ENCODE data around the gene TMEM168.
"Not testable (repeated sequence)": the region's sequence is repeated elsewhere in the genome, so short reads cannot be mapped to it uniquely, and the experiment has no call there.

Gene TMEM168

DNA sequence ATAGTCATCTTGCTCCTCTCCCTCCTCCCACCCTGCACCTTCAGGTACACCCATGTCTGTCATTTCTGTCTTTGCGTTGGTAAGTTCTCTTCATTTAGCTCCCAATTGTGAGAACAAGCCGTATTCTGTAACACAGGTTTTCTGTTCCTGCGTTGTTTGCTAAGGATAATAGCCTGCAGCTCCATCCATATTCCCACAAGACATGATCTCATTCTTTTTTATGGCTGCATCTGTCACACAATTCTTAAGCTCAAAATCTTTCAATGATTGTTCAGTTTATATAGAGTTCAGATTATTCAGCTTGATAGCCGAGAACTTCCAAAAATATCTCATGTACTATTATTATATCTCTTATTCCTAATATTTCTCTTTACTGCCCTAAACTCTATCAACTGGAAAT, 16.0 kb upstream of the TMEM168 start:
- TF ChIP-seq, protein P1, sequence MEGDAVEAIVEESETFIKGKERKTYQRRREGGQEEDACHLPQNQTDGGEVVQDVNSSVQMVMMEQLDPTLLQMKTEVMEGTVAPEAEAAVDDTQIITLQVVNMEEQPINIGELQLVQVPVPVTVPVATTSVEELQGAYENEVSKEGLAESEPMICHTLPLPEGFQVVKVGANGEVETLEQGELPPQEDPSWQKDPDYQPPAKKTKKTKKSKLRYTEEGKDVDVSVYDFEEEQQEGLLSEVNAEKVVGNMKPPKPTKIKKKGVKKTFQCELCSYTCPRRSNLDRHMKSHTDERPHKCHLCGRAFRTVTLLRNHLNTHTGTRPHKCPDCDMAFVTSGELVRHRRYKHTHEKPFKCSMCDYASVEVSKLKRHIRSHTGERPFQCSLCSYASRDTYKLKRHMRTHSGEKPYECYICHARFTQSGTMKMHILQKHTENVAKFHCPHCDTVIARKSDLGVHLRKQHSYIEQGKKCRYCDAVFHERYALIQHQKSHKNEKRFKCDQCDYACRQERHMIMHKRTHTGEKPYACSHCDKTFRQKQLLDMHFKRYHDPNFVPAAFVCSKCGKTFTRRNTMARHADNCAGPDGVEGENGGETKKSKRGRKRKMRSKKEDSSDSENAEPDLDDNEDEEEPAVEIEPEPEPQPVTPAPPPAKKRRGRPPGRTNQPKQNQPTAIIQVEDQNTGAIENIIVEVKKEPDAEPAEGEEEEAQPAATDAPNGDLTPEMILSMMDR (conservative IDR thresholded peaks at IDR 0.05; ENCODE audit: low read depth, low read length), result no peak
- no peak overlapping the region for H3K4me3 ChIP-seq (ENCODE audit: low read depth, low read length)
- no peak for DNase-seq (ENCODE audit: low read depth)

DNA sequence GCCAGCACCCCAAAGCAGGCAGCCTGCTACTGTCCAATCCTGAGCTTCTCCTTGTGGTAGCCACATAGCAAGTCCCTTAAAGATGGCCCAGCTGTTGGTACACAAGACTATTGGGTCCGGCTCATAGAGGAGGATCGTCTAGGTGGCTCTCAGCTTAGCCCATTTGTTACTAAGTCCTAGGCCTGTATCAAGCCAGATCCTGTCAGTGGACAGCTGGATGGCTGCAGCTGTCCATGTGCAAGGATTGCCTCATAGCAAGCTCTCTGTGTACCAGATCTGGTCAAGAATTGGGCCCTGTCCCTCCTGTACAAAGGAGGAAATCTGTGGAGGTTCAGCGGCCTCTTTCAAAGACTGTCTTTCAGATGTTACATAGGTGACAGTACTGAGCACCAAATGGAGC, 12.2 kb upstream of the TMEM168 start:
- TF ChIP-seq, protein P1 (conservative IDR thresholded peaks at IDR 0.05; ENCODE audit: low read depth, low read length), result no peak
- no peak for DNase-seq (ENCODE audit: low read depth)

DNA sequence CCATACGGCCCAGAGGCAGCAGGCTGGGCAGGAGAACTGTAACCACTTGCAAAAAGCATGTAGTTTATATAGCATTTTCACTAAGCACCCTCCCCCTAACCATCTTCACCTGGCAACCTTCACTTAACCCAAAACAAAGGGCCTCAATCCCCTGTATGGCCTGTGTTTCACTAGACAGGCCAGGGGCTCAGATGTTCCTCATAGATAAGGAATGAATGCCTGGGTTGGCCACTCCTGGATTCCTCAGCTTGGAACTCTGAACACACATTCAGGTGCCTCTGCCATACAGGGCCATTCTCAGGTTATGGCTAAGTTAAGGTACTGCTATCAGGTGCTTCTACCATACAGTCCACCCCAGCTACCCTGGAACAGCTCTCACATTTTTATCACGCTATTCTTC, 10.3 kb upstream of the TMEM168 start:
- TF ChIP-seq, protein P1 (conservative IDR thresholded peaks at IDR 0.05; ENCODE audit: low read depth, low read length), result no peak
- H3K4me3 ChIP-seq (ENCODE audit: low read depth, low read length), result no peak overlapping the region
- no peak for DNase-seq (ENCODE audit: low read depth)

More for the DNA sequence above, 12.2 kb upstream of the TMEM168 start:
- H3K4me3 ChIP-seq (ENCODE audit: low read depth, low read length), result no peak overlapping the region

DNA sequence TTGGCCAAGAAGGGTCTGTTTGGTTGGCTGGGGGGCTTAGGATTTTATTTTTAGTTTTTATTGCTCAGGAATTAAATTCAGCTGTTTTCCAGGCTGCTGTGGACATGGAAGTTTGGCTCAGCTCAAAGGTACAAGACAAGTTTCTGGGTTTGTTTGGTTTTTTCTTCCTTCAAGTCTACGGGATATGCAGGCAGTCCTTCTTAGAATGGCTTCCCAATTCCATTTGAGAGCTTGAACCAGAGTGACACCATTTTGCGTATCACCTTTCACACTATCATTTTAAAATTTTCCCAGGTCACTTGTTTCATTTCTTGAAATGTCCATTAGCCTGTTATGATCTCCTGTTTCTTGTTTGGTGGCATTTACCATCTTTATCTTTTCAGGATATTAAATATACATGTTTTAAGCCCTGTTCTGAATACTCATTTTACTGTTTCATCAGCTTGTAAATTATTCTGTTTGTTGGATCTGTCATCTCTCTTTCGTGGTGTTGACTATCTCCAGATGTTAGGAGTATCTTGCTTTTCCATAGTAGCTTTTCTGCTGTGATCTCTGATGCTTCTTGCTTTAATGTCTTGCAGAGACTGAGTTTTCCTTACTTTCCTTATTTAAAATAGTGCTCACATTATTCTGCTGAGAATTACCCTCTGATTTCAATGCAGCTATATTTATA, 9.4 kb upstream of the TMEM168 start:
- DNase-seq (ENCODE audit: low read depth), result no peak
- TF ChIP-seq, protein P1 (conservative IDR thresholded peaks at IDR 0.05; ENCODE audit: low read depth, low read length), result no peak
- no peak overlapping the region for H3K4me3 ChIP-seq (ENCODE audit: low read depth, low read length)

DNA sequence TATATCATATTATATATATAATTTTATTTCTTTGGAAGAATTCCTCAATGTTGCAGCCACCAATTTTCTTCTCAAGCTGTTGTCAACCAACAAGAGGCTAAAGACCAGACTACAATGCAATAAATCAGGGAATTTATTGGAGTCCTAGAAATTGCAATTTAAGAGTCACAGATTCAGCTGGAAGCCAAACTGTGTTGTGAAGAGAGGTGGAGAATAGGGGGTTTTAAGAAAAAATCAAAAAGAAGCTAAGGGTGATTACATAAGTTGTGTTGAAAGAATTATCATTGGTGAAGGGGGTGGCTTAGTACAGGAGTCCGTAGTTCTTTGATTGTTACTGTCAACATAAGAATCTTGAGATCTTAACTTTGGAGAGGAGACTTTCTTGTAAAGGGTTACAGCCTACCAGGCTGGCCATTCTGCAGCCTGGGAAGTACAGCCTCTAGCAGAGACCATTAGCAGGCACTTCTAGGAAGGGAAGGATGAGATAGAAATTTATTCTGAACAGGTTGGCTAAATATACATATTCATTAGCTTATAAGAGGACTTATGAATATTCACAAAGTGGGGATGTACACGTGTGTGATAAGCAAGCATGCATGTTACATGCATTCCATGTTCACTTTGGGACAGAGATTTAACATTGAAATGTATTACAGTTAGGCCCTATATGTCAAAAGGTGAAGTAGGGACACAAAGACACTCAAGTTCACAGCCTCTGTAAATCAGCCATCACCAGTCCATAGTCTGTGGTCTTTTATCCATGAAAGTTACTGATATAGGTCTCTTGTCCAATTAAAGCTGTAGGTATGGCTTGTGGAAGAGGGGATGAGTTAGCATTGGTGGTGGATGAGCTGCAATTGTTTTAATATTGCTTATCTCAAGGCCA, 8.3 kb upstream of the TMEM168 start:
- H3K4me3 ChIP-seq (ENCODE audit: low read depth, low read length), result no peak overlapping the region
- TF ChIP-seq, protein P1 (conservative IDR thresholded peaks at IDR 0.05; ENCODE audit: low read depth, low read length), result no peak
- DNase-seq (ENCODE audit: low read depth), result no peak

DNA sequence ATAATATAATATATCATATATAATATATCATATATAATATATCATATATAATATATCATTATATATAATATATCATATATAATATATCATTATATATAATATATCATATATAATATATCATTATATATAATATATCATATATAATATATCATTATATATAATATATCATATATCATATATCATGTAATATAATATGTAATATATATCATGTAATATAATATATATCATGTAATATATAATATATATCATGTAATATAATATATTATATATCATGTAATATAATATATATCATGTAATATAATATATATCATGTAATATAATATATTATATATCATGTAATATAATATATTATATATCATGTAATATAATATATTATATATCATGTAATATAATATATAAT, 6.4 kb upstream of the TMEM168 start:
- DNase-seq (ENCODE audit: low read depth); H3K4me3 ChIP-seq (ENCODE audit: low read depth, low read length): not testable (repeated sequence)

DNA sequence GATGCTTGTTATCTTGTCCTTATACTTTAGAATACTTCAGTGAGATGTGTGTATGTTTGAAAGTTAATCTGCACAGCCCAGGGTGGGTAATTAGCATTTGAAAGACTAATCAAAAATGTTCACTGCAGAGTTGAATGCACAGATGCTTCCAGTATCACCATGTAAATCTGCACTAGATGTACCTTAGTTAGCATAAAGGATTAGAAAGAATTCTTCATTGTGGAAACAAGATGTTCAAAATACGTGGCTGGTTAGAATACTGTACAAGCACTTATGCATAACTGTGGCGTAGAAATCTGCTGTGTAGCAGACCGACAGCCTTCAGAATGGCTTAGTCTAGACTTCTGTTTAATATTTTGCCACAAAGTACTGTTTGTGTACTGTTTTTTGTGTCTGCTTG, 2.2 kb upstream of the TMEM168 start:
- TF ChIP-seq, protein P1 (conservative IDR thresholded peaks at IDR 0.05; ENCODE audit: low read depth, low read length), result no peak
- no peak overlapping the region for H3K4me3 ChIP-seq (ENCODE audit: low read depth, low read length)
- no peak for DNase-seq (ENCODE audit: low read depth)
